Neural progenitor cell (in vitro differentiated cells): ENCODE measurements around the gene ARHGAP9.

Experiments
- CTCF ChIP-seq: fragments of 200-600 bp; sonication (generic); IDR thresholded peaks from 2 replicates; pipeline ENCODE4 v1.5.1; 2017; ENCODE audit warnings: antibody characterized with exemption, mild to moderate bottlenecking
- EZH2 ChIP-seq: fragments of 200-600 bp; sonication (generic); IDR thresholded peaks from 2 replicates; pipeline ENCODE4 v1.6.1; 2017; ENCODE audit warnings: antibody characterized with exemption, mild to moderate bottlenecking, moderate library complexity

- TF ChIP-seq CTCF (no peak), EZH2 (no peak)
These were observed 36.4 kb upstream of the ARHGAP9 start for GRCh38 chr12:57515934-57516541.
